ENCODE data around the gene CAPN13.
"Not testable (repeated sequence)": the region's sequence is repeated elsewhere in the genome, so short reads cannot be mapped to it uniquely, and the experiment has no call there.

CAPN13 gene

DNA sequence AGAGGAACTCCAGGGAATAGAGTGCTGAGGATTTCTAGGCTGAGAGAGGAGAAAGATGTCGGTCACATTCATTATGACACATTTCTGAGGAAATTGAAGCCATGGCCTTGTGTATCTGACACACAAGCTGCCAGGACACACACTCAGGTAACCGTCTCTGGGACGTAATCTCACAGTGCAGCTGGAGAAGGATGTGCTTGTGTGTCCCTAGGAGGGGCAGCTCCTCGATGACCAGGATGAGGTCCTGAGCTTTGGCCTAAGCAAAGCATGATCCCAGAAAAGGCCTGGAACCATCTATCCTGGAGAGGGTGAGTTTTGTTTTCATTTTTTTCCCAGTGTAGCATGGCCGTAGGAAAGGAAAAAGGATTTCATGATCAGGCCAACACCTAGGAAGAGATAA lies 102.2 kb downstream of the CAPN13 start:
- no peak for DNase-seq (ENCODE audit: low read depth)

DNA sequence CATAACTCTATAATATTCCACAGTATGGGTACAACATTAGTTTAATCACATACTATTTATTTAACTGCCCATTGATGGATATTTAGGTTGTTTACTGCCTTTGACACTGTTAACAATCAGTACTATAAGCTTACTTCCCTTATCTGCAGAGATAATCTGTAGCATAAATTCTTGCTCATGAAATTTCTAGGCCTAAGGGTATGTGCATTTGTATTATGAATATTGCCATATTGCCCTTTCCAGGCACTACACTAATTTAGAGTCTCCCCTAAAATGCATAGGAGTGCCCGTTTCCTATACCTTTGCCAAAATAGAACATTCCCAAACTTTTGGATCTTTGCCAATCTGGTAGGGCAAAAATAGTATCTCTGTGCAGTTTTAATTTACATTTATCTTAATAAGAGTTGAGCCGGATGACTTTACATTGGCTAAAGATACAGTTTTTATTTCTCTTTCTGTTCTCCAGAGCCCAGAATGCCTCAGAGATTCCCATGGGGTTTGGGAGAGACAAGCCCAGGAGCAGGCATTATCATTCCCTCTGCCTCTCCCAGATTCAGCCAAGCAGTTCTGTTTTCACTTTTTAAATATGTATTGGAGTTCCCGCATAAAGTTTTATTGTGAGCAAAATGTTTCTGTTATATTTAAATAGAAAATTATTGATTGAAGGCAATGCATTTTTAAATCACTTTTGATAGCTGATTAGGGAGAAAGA lies 102.8 kb downstream of the CAPN13 start:
- DNase-seq (ENCODE audit: low read depth) = no peak

DNA sequence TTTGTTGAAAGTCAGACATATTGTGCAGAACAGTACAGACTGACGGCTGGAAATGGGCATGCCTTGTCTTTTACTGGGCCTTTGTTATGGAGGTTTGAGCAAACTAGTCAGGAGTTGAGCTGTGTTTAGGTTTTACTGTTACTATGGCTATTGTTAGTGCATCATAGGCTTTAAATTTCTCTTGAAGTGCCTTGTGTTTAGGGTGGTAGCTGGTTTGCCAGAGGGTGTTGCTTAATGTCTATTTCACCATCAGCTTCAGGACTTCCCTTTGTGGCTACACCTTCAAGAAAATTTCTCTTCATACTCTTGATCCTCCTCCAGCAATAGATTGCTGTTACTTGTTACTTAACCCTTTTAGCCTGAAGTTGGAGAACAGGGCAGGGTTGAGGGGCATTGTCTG lies 104.6 kb downstream of the CAPN13 start:
- no peak for DNase-seq (ENCODE audit: low read depth)

DNA sequence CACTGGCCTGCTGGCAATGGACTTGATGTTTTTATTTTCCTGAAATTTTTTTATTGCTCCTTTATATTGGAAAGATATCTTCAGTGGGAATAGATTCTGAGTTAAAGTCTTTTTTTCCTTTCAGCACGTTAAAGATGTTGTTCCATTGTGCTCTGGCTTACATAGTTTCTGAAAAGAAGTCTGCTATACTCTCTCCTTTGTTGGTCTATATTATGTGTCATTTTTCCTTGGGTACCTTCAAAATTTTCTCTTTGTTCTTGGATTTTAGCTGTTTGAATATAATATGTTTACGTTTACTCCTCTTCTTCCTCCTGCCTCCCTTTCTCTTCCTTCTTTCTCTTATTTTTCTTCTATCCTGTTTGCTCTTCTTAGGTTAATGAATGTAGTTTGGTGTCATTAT lies 105.5 kb downstream of the CAPN13 start:
- DNase-seq (ENCODE audit: low read depth) = no peak

DNA sequence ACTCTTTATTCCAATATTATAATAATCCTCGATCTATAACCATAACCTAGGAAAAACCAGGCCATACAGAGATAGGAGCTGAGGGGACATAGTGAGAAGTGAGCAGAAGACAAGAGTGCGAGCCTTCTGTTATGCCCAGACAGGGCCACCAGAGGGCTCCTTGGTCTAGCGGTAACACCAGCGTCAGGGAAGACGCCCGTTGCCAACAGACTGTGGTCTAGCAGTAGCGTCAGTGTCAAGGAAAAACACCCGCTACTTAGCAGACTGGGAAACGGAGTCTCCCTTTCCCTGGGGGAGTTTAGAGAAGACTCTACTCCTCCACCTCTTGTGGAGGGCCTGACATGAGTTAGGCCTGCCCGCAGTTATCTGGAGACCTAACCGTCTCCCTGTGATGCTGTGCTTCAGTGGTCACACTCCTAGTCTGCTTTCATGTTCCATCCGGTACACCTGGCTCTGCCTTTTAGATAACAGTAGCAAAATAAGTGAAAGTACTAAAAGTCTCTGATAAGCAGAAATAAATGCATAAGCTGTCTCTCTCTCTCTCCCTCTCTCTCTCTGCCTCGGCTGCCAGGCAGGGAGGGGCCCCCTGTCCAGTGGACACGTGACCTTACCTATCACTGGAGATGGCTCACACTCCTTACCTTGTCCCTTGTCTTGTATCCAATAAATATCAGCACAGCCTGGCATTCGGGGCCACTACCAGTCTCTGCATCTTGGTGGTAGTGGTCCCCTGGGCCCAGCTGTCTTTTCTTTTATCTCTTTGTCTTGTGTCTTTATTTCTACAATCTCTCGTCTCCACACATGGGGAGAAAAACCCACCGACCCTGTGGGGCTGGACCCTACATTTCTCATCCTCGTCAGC lies 109.8 kb downstream of the CAPN13 start:
- DNase-seq (ENCODE audit: low read depth) = not testable (repeated sequence)

DNA sequence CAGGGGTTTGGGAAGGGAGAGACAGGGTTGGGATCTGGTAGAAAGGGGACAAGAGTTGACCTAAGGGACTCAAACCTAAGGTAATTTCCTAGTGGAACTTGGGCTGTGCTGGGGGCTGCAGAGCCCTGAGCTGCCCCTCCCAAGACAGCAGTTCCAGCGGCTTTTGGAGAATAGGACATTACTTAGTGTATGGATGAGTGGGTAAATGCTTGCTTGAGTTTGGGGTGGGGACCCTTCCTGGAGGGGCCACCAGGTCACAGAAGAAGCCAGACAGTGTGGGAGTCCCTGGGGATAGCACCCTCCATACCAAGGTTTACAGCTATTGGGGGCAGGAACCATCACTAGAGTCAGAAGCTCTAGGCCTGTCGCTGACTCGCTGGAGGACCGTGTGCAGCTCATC lies 111.5 kb downstream of the CAPN13 start:
- DNase-seq (ENCODE audit: low read depth) = no peak

DNA sequence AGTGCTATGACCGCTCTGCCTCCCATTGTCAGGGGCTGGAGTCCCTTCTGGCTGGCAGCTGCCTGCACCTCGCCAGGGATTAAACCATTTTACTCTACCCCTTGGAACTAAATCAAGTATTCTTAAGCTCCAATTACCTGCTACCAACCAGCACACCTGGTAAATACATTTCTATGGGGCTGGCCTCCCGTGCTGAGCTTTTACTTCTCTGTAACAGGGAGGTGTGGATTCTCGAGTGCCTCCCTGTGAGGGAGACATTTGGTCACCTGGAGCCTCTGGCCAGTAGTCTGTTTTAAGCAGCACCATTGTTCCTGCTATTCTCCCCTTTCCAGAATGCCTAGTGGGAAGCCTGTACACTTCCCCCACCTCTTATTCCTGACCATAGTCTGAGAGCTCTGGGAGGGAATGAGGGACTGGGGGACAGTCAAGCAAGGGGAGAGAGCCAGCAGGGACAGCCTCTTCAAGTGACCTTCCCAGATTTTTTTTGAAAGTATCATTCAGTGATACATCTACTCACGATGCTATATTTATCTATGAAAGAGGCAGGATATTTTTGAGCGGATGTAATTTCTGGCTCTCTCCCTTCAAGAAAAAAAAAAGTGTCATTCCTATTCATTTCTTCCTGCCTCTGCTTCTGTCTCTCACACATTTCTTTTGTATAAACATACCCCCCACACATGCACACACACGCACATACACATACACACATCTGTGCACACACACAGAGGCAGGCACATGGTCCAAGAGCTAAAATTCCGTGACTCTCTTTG lies 112.8 kb downstream of the CAPN13 start:
- DNase-seq (ENCODE audit: low read depth) = no peak

DNA sequence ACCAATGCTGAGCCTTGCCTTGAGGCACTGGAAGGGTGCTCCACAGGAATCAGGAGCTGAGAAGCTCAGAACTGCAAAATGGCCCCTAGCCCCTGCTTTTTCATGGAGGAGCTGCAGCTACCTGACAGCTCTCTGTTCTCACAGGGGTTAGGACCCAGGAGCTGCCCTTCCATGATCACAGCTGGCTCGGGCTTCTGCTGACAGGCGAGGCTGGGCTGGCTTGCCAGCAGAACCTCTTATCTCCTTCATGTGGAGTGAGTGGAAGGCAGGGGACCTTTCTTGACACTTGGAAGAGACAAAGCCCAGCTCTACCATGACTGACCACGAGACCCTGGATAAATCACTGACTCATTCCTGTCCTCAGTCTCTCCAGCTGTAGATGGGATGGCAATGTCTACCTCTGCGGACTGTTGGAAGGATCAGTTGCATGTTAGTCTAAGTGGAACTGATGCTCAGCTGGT lies 113.4 kb downstream of the CAPN13 start:
- no peak for DNase-seq (ENCODE audit: low read depth)

DNA sequence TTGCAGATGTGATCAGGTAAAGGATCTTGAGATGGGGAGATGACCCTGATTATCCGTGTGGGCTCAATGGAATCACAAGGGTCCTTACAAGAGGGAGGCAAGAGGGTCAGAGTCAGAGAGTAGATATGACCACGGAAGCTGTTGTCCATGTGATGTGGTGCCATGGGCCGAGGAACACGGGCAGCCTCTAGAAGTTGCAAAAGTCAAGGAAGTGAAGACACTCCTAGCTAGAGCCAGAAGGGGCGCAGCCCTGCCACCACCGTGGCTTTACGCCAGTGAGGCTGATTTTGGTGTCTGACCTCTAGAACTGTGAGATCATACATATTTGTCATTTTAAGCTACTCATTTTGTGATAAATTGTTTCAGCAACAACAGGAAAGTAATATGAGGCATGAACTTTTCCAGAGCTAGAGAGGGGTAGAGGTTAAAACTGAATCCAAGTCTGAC lies 114.4 kb downstream of the CAPN13 start:
- no peak for DNase-seq (ENCODE audit: low read depth)

DNA sequence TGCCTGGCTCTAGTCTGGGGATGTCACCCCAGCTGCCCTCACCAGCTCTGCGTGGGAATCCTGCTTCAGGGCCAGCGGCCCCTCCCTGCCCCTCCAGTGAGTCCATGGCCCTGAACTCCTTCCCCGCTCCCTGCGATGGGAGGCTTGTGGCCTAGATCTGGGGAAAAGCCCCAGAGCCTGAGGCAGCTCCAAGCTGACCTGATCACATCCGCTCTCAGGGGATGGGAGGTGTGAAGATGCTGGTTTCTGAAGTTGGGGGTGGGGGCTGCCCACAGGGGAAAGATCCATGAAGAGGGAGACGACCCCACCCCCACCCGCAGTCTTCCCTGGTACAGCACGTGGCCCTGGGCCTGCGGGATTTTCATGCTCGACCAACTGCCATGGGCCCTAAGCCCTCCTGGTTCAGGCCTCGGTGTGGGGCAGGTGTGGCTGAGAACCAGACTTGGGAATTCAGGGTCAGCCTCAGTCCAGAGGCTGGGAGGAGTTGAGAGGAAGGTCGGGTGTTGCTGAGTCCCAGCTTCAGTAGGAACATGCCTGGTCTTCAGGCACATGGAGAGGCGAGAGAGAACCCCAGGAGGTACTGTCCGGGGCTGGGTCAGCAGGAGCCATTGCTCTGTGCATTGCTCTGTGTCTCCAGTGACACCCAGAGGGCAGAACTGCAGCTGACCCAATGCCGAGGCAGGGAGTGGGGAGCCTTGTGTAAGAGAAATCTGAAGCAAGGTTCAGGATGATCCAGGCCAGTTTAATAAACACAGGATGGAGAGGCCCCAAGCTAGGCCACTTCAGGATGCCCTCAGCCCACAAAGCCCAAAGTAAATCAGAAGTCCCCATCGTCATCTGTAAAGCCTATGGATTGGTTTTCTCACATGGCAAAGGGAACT lies 115.1 kb downstream of the CAPN13 start:
- no peak for DNase-seq (ENCODE audit: low read depth)

DNA sequence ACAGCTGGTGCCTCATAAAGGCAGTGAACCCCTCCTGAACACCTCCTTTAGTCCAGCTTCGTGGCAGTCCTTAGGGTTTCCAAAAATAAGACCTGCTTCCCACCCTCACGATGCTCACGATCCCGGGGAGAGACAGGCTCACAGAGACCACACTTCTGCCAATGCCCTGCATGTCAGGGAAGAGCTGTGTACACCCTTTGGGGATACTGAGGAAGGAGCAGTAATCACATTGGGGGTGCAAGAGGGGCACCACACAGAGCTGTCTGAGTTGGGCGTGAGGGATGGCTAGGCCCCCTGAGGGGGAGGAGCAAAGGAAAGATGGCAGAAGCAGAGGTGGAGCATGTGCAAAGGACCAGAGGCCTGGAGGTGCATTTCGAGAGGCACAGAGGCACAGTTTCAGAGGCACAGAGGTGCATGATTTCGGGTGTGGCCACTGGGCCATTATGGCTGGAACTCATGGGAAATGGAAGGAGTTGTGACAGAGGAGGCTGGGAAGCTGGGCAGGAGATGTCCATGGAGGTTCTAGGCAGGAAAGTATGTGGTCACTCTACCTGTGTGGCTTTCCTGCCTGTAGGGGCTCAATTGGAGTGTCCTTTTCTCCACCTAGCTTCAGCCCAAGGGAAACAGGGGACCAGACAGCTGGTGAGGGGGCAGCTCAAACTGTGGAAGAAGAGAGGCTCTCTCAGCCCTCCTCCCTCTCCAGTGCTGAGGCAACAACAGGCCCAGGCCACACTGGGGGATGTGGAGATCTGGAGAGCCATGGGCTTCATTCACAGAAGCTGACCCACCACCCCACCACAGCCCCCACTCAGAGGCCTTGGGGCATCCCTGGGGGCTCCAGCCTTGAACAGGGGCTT lies 115.9 kb downstream of the CAPN13 start:
- no peak for DNase-seq (ENCODE audit: low read depth)

DNA sequence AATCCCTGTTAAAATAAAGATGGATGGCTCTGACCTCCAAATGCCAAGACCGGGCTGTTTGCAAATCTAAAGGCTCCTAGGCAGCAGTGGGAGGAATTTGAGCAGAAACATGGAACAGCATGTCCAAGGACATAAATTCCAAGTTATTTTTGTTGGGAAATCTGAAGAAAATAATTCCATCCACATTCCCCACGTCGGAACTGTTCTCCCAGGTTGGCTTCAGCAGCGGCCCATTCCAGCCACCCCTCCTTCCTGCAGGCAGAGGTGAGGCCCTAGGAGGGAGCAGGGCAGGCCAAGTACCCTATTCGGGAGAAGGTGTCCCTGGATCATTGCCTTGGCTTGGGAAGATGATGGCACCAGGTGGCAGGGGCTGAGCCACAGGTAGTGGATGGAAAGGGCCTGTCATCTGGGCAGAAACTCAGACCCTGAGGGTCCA lies 117.1 kb downstream of the CAPN13 start:
- no peak for DNase-seq (ENCODE audit: low read depth)

DNA sequence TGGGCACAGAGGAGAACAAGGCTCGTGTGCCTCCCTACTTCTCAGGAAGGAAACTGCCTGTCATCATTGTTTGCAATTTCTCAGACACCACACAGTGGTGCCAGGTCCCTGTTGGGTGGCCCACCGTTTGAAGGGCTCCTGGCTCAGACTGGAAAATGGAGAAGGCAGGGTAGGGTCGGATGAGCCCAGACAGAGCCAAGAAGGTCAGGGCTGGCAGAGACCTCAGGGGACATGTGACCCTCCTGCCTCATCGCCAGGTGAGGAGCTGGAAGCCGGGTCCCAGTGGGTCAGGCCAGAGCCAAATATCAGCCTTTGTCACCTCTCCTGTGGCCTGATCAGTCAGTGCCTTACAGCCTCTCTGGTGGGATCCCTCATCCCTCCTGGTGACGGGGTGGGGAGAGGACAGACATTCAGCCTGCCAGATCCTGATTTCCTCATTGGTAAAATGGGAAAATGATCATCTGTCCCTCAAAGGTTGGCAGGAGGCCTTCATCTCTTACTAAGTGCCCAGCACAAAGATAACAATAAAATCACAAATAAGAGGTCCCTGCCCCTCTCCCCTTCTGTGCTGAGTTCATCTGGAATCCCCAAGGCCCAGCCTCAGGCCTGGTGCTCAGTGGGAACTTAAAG lies 117.6 kb downstream of the CAPN13 start:
- no peak for DNase-seq (ENCODE audit: low read depth)

DNA sequence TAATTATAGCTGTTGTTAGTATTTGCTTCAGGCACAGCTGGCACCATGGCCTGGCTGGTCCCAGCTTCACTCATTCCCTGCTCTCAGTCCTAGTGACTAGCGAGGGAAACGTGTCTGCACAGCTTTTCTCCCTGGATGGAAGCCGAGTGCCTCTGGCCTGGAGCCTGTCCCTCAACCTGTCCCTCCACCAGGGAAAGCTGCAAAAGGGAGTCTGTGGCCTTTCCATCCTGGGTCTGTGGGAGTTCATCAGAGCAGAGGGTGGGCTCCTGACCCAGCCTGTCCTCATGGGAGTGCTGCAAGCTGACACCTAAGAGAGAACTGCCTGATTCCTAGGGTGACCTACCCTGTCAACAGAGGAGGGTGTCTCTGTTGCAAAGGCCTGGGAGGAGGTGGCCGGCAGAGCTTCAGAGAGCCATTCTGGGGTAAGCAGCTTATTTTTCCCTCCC lies 118.3 kb downstream of the CAPN13 start:
- DNase-seq (ENCODE audit: low read depth) = no peak

DNA sequence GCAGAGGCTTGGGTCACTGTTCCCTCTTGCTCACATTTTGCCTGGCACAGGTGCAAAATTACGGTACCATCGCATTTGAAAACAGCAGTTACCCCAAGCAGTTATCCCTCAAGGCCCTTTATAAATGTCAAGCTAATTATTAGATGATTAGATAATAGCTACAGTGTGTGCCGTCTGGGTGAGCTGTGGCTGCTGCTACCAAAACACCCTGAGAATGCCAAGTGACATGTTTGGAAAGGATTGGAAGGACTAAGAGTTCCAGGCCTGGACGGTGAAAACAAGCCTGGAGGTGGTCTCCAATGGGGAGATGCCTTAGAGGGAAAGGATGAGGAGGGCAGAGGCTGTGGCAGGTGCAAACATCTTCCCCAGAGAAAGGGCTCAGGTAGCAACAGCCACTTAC lies 120.6 kb downstream of the CAPN13 start:
- DNase-seq (ENCODE audit: low read depth) = no peak

DNA sequence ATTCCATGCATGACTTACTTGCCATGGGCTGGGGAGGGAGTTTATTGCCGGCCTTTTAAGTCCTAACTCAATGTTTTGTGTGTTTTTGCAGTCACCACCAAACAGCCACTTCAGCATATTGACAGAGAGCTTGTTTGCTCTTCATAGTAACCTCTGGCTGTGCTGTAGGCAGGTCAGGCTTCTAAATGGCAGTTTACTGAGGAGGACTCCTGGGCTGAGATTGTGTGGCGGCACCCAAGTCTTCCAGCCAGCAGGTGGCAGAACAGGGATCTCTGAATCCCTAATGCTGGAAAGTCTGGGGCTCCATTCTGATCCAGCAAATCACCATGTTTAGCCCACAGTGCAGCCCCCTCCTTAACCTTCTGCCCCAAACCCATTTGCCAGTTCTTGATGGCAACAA lies 121.2 kb downstream of the CAPN13 start:
- DNase-seq (ENCODE audit: low read depth) = no peak

DNA sequence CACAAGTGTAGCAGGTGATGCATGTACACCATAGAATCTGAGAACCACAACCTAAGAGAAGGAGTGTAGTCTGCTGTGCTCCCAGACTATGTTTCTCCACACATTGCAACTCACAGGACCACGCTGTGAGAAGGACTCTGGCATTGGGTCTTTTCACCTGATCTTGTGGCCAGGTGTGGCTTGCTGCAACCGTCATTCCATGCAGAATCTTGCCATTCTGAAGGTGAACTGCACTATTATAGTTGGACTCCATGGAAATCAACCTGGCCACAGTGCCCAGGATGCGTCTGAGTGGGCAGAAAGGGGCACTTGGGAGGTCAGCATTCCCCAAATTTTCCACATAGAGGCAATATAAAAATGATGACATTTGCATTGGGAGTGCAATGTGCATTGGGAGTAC lies 122.2 kb downstream of the CAPN13 start:
- no peak for DNase-seq (ENCODE audit: low read depth)

DNA sequence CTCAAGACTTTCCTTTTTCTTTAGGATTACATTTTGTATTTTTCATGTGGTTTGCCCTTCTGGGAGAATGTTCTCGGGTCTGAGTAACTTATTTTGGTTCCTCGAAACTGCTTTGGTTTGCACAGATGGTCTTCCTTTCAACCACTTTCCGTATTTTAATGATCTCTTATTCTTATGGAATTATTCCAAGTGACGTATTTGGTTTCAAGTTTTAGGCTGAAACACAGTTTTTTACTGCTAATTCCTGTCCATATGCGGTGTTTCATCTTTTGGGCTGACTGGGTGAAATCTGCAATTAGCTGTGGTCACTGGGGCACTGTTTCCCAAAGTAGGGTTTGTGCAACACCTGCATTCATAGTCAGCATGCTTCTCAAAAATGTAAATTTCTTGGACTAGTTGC lies 122.7 kb downstream of the CAPN13 start:
- DNase-seq (ENCODE audit: low read depth) = no peak

DNA sequence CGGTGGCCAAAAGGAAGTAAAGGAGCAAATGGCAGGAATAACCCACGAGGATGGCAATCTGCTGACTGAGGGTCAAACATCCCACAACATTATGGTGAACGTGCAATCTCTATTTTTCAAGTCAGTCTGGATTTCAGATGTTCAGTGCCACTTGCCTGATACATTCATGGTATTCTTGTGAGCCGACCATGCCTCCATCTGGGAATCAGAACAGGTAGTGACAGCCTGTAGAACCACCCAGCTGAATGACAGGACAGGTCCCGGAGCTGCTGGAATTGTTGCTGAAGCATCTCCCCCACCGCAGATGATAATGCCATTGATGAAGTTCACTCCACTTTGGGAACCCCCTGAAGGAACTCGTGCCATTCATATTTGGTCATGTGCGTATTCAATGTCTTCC lies 123.2 kb downstream of the CAPN13 start:
- no peak for DNase-seq (ENCODE audit: low read depth)
